ENCODE measurements around the gene SRP54.
"Not testable (repeated sequence)": the region's sequence is repeated elsewhere in the genome, so short reads cannot be mapped to it uniquely, and the experiment has no call there.

The SRP54 gene

DNA sequence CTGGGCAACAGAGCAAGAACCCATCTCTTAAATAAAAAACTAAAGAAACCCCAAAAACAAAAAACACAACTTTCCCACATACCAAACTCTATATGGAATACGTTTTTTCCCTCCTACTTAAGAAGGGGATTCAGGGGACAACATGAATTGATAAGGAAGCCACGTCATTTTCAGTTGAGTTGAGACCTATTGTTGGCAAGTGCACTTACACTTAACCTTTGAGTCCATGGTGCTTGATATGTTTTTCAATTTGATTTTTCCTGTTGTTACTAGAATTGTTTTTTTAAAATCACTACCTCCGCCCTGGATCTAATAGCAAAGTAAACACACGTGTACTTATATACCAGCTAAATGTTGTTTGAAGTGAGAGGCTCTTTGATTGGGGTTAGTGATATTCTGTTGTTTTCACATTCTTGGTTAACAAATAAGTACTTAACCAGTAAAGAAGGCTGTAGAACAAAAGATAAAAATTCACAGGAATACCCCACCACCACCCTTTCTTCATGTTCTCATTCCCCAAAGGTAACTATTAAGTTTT is 65.3 kb downstream of the SRP54 start:
- no peak for DNase-seq (ENCODE audit: low read depth)

- no peak for DNase-seq (ENCODE audit: low read depth)
These were observed 67.9 kb downstream of the SRP54 start for GRCh38 chr14:35050652-35051051.

GRCh38 chr14:35051796-35052195 is 69.0 kb downstream of the SRP54 start:
- DNase-seq (ENCODE audit: low read depth): no peak

GRCh38 chr14:35052637-35053036 is 69.8 kb downstream of the SRP54 start:
- DNase-seq (ENCODE audit: low read depth): no peak

DNA sequence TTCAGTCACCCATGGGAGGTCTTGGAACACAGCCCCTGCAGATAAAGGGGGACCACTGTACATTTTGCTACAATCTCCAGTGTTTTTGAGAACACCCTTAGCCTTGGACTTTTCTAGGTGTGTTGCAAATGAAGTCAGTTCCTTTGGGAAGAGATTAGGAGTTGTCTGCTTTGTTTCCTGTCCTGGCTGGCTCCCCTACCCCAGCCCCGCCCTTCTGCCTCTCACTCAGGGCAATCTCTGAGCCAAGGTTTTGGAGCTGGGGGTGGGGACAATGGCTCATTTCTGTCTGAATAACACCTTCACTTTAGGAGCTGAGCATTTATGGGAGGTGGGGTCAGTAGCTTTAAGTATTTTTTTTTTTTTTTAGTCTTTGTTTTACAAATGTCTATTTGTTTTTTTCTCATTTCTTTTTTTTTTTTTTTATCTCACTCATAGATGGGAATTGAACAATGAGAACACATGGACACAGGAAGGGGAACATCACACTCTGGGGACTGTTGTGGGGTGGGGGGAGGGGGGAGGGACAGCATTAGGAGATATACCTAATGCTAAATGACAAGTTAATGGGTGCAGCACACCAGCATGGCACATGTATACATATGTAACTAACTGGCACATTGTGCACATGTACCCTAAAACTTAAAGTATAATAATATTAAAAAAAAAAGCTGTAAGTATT is 78.5 kb downstream of the SRP54 start:
- not testable (repeated sequence) for DNase-seq (ENCODE audit: low read depth)

DNA sequence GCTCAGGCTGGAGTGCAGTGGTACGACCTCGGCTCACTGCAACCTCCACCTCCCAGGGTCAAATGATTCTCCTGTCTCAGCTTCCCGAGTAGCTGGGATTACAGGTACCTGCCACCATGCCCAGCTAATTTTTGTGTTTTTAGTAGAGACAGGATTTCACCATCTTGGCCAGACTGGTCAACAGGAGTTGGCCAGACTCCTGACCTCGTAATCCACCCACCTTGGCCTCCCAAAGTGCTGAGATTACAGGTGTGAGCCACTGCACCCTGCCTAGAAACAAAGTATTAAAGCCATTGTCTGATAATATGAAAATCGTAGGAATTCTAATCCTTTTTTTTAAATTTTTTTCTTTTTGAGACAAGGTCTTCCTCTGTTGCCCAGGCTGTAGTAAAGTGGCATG is 82.9 kb downstream of the SRP54 start:
- not testable (repeated sequence) for DNase-seq (ENCODE audit: low read depth)

- DNase-seq (ENCODE audit: low read depth): no peak
These were observed 85.6 kb downstream of the SRP54 start for GRCh38 chr14:35068238-35069012.

DNA sequence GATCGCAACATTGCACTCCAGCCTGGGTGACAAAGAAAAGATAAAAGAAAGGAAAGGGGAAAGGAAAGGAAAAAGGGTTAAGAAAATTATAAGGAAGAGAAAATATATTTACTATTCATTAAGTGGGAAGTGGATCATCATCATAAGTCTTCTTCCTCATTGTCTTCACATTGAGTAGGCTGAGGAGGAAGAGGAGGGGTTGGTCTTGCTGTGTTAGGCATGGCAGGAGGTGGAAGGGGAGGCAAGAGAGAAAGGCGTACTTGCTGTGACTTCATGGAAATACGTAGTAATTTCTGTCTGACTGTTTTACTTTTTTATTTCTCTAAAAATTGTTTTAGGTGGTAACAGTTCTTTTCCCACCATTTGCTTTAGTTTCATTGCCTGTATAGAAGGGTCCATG is 89.4 kb downstream of the SRP54 start:
- DNase-seq (ENCODE audit: low read depth): no peak

GRCh38 chr14:35073486-35073885 is 90.7 kb downstream of the SRP54 start:
- no peak for DNase-seq (ENCODE audit: low read depth)

DNA sequence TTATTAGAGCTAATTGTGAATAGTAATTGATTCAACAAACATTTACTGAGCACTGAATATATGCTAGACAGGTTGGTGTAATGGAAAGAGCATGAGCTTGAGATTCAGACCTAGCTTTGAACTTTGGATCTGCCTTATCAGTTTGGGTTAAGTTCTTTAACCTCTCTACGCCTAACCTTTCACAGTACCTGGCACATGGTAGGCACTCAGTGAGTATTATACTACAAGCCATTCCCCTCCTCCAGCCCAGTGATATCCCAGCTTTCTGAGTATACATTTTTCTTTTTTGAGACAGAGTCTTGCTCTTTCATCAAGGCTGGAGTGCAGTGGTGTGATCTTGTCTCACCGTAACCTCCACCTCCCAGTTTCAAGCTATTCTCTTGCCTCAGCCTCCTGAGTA is 95.3 kb downstream of the SRP54 start:
- no peak for DNase-seq (ENCODE audit: low read depth)
